ENCODE data around the gene POTEJ.
"Not testable (repeated sequence)": the region's sequence is repeated elsewhere in the genome, so short reads cannot be mapped to it uniquely, and the experiment has no call there.

Gene POTEJ

GRCh38 chr2:130611140-130611539 lies at the start of gene POTEJ:
Gene POTEJ, plus strand, starts transcription at chr2:130611440. Its CDS starts 93 bp downstream, at chr2:130611533.
- DNase-seq (ENCODE audit: low spot score), result not testable (repeated sequence)

- not testable (repeated sequence) for DNase-seq (ENCODE audit: low spot score)
These were observed 45.1 kb upstream of the POTEJ start for GRCh38 chr2:130566165-130566564.

GRCh38 chr2:130571929-130572328 lies 39.3 kb upstream of the POTEJ start:
- DNase-seq (ENCODE audit: low spot score), result not testable (repeated sequence)

GRCh38 chr2:130574230-130574629 lies 37.0 kb upstream of the POTEJ start:
- not testable (repeated sequence) for DNase-seq (ENCODE audit: low spot score)

- DNase-seq (ENCODE audit: low spot score), result not testable (repeated sequence)
These were observed 34.9 kb upstream of the POTEJ start for GRCh38 chr2:130576209-130576784.

GRCh38 chr2:130577559-130577958 lies 33.7 kb upstream of the POTEJ start:
- DNase-seq (ENCODE audit: low spot score), result not testable (repeated sequence)

GRCh38 chr2:130579121-130579520 lies 32.1 kb upstream of the POTEJ start:
- not testable (repeated sequence) for DNase-seq (ENCODE audit: low spot score)

- not testable (repeated sequence) for DNase-seq (ENCODE audit: low spot score)
These were observed 29.7 kb upstream of the POTEJ start for GRCh38 chr2:130581491-130581890.

- DNase-seq (ENCODE audit: low spot score), result not testable (repeated sequence)
These were observed 28.3 kb upstream of the POTEJ start for GRCh38 chr2:130582970-130583369.

GRCh38 chr2:130583582-130583981 lies 27.7 kb upstream of the POTEJ start:
- DNase-seq (ENCODE audit: low spot score), result not testable (repeated sequence)

- not testable (repeated sequence) for DNase-seq (ENCODE audit: low spot score)
These were observed 26.5 kb upstream of the POTEJ start for GRCh38 chr2:130584726-130585125.

GRCh38 chr2:130588688-130589458 lies 22.4 kb upstream of the POTEJ start:
- DNase-seq (ENCODE audit: low spot score), result not testable (repeated sequence)

- DNase-seq (ENCODE audit: low spot score), result not testable (repeated sequence)
These were observed 20.9 kb upstream of the POTEJ start for GRCh38 chr2:130590170-130590841.

GRCh38 chr2:130590842-130591359 lies 20.3 kb upstream of the POTEJ start:
- DNase-seq (ENCODE audit: low spot score), result not testable (repeated sequence)

- DNase-seq (ENCODE audit: low spot score), result not testable (repeated sequence)
These were observed 18.3 kb upstream of the POTEJ start for GRCh38 chr2:130592791-130593414.

- not testable (repeated sequence) for DNase-seq (ENCODE audit: low spot score)
These were observed 17.2 kb upstream of the POTEJ start for GRCh38 chr2:130594011-130594410.

- not testable (repeated sequence) for DNase-seq (ENCODE audit: low spot score)
These were observed 14.5 kb upstream of the POTEJ start for GRCh38 chr2:130596757-130597156.

- not testable (repeated sequence) for DNase-seq (ENCODE audit: low spot score)
These were observed 13.2 kb upstream of the POTEJ start for GRCh38 chr2:130597994-130598393.

- DNase-seq (ENCODE audit: low spot score), result not testable (repeated sequence)
These were observed 12.8 kb upstream of the POTEJ start for GRCh38 chr2:130598463-130598862.

- DNase-seq (ENCODE audit: low spot score), result not testable (repeated sequence)
These were observed 11.8 kb upstream of the POTEJ start, which contains the start of gene CFC1 for GRCh38 chr2:130599393-130599792. Gene CFC1, minus strand, starts transcription at chr2:130599575. Its CDS starts 288 bp downstream, at chr2:130599287.

GRCh38 chr2:130599926-130600325 lies 11.3 kb upstream of the POTEJ start:
- DNase-seq (ENCODE audit: low spot score), result not testable (repeated sequence)
